IMR-90 (cell line): Measurements from ENCODE around the gene FGD5. TPM values are rescaled to one million over a fixed set of nuclear protein-coding genes. Genes with fewer than 3 reads are reported as not detected.

Experiments used
- ATAC-seq: fragments of 200-7000 bp; cut with Tn5 transposase; 2 replicates; pipeline ENCODE4 v1.9.1; 2020; ENCODE audit warnings: low read depth, mild to moderate bottlenecking, moderate library complexity
- BruUV-seq: library from RNA; stranded (reverse); fragments of 400-500 nt; replicated peaks from 2 replicates; lab custom pipeline; 2021; lab: Mats Ljungman, UMichigan
- CTCF ChIA-PET: fragments of 300-600 bp; formaldehyde crosslinking; extraction: SDS; loops from one replicate; lab custom pipeline; 2021; ENCODE audit warnings: antibody characterized with exemption; lab: Yijun Ruan, JAX
- POLR2A ChIA-PET: fragments of 300-600 bp; sonication (Branson Sonifier 250); formaldehyde crosslinking; loops from one replicate; lab custom pipeline; 2022; ENCODE audit warnings: antibody characterized with exemption; ENCODE audit not compliant: unreplicated experiment; lab: Charles Lee
- DNase-seq: peaks from one replicate; pipeline ENCODE4 v3.0.0; 2013
- H2AFZ ChIP-seq: replicated peaks from 2 replicates; pipeline ENCODE3; 2013; ENCODE audit warnings: low read length, mild to moderate bottlenecking; ENCODE audit not compliant: poor library complexity
- H2AK5ac ChIP-seq: 2 replicates; pipeline ENCODE4 v1.6.1; 2013; ENCODE audit warnings: low read depth, low read length, inconsistent platforms
- H2AK9ac ChIP-seq: replicated peaks from 2 replicates; pipeline ENCODE3; 2013; ENCODE audit warnings: mild to moderate bottlenecking, low read depth, low read length, moderate library complexity; ENCODE audit not compliant: poor library complexity
- H2BK120ac ChIP-seq: 2 replicates; pipeline ENCODE4 v1.6.1; 2013; ENCODE audit warnings: low read depth, low read length, inconsistent platforms
- H2BK15ac ChIP-seq: 3 replicates; pipeline ENCODE4 v1.6.1; 2013; ENCODE audit warnings: low read depth, low read length, inconsistent platforms
- H2BK20ac ChIP-seq: 2 replicates; pipeline ENCODE4 v1.6.1; 2013; ENCODE audit warnings: low read depth, mild to moderate bottlenecking, inconsistent platforms, low read length, moderate library complexity
- H2BK5ac ChIP-seq: 2 replicates; pipeline ENCODE4 v1.6.1; 2013; ENCODE audit warnings: mild to moderate bottlenecking, low read depth, low read length, inconsistent platforms; ENCODE audit not compliant: poor library complexity, severe bottlenecking
- H3K14ac ChIP-seq: replicated peaks from 2 replicates; pipeline ENCODE4 v1.6.1; 2013; ENCODE audit warnings: low read depth, low read length, inconsistent platforms
- H3K18ac ChIP-seq: 2 replicates; pipeline ENCODE4 v1.6.1; 2013; ENCODE audit warnings: low read depth, low read length, control low read depth
- H3K23ac ChIP-seq: 2 replicates; pipeline ENCODE4 v1.6.1; 2013; ENCODE audit warnings: low read depth, low read length, inconsistent platforms
- H3K27ac ChIP-seq: 2 replicates; pipeline ENCODE4 v1.5.1; 2013; ENCODE audit warnings: mild to moderate bottlenecking, control low read depth, low read length; ENCODE audit not compliant: insufficient read depth
- H3K27me3 ChIP-seq: 2 replicates; pipeline ENCODE4 v1.6.1; 2013; ENCODE audit warnings: low read length; ENCODE audit not compliant: control insufficient read depth, insufficient read depth
- H3K36me3 ChIP-seq: 2 replicates; pipeline ENCODE4 v1.6.1; 2013; ENCODE audit warnings: low read length, mixed read lengths; ENCODE audit not compliant: control insufficient read depth, insufficient read depth
- H3K4ac ChIP-seq: 2 replicates; pipeline ENCODE4 v1.6.1; 2013; ENCODE audit warnings: low read depth, low read length, inconsistent platforms
- H3K4me1 ChIP-seq: 2 replicates; pipeline ENCODE4 v1.6.1; 2013; ENCODE audit warnings: low read length, mixed read lengths; ENCODE audit not compliant: control insufficient read depth, insufficient read depth
- H3K4me2 ChIP-seq: 2 replicates; pipeline ENCODE4 v1.6.1; 2013; ENCODE audit warnings: low read depth, mild to moderate bottlenecking, control low read depth, low read length, moderate library complexity
- H3K4me3 ChIP-seq: 2 replicates; pipeline ENCODE4 v1.5.1; 2013; ENCODE audit warnings: low read depth, mild to moderate bottlenecking, control low read depth, low read length, moderate library complexity; ENCODE audit not compliant: insufficient read depth
- H3K56ac ChIP-seq: 2 replicates; pipeline ENCODE4 v1.6.1; 2013; ENCODE audit warnings: low read length, inconsistent platforms; ENCODE audit not compliant: insufficient read depth; ENCODE audit errors: extremely low read depth
- H3K79me1 ChIP-seq, 2 experiments: 2 replicates each; pipeline ENCODE4 v1.6.1; 2013; ENCODE audit warnings: low read length in 2 of 2, inconsistent platforms in 1 of 2, low read depth in 1 of 2
- H3K9ac ChIP-seq: 2 replicates; pipeline ENCODE4 v1.6.1; 2013; ENCODE audit warnings: low read depth, low read length, control low read depth
- H3K9me1 ChIP-seq: 2 replicates; pipeline ENCODE4 v1.6.1; 2013; ENCODE audit warnings: low read length, inconsistent platforms; ENCODE audit not compliant: insufficient read depth
- H3K9me3 ChIP-seq: 2 replicates; pipeline ENCODE4 v1.6.1; 2013; ENCODE audit warnings: low read length; ENCODE audit not compliant: control insufficient read depth, insufficient read depth
- H4K20me1 ChIP-seq: 2 replicates; pipeline ENCODE4 v1.6.1; 2013; ENCODE audit warnings: low read length, inconsistent platforms; ENCODE audit not compliant: insufficient read depth
- H4K5ac ChIP-seq: 2 replicates; pipeline ENCODE4 v1.6.1; 2013; ENCODE audit warnings: mild to moderate bottlenecking, low read depth, low read length, control low read depth
- H4K8ac ChIP-seq, 2 experiments: 2 replicates each; pipeline ENCODE4 v1.6.1; 2013; ENCODE audit warnings: low read depth in 2 of 2, low read length in 2 of 2, control low read depth in 1 of 2, inconsistent platforms in 1 of 2
- H4K91ac ChIP-seq: 2 replicates; pipeline ENCODE4 v1.6.1; 2013; ENCODE audit warnings: low read depth, low read length, inconsistent platforms; ENCODE audit not compliant: insufficient read depth
- CEBPB ChIP-seq: IDR thresholded peaks from 2 replicates; pipeline ENCODE4 v1.6.1; 2012; ENCODE audit warnings: low read depth, low read length, improper control_type of control experiment
- FOS ChIP-seq: fragments of 150-350 bp; IDR thresholded peaks from 2 replicates; pipeline ENCODE4 v1.6.1; 2016; ENCODE audit warnings: low read depth, low read length
- POLR2A ChIP-seq: IDR thresholded peaks from 2 replicates; pipeline ENCODE4 v1.6.1; 2012; ENCODE audit warnings: mild to moderate bottlenecking, low read depth, low read length
- WGBS, 2 experiments: methylation state at CpG; one replicate each; pipeline versions ENCODE4 v1.1.5 to v1.1.7; 2013; ENCODE audit warnings: missing lambda C conversion rate in 2 of 2; ENCODE audit not compliant: insufficient read length in 1 of 2; ENCODE audit errors: extremely low coverage in 2 of 2; 5-methylcytosine and 5-hydroxymethylcytosine counted together
- dilution Hi-C: fragments of 300-500 bp; cut with HindIII; formaldehyde crosslinking; loops from one replicate; pipeline ENCODE4 v1.14.3; 2018; ENCODE audit warnings: low sequenced_read_pairs; ENCODE audit not compliant: unreplicated experiment
- in situ Hi-C: fragments of 300-500 bp; cut with MboI; formaldehyde crosslinking; loops from 3 replicates; pipeline ENCODE4 v1.14.3; 2019; ENCODE audit warnings: low sequenced_read_pairs, inconsistent platforms, mixed read lengths
- intact Hi-C: fragments of 100-400 bp; cut with micrococcal nuclease; formaldehyde crosslinking; loops from 2 replicates; pipeline ENCODE4 v1.10.0; 2022
- polyA plus RNA-seq, 3 experiments: library from polyadenylated mRNA; depleted of rRNA; stranded (reverse); fragments of >200 nt; gene quantifications; 2 replicates each; pipeline ENCODE4 v1.2.3, GENCODE V29; 2012; ENCODE audit warnings: low replicate concordance in 1 of 3
- total RNA-seq: library from RNA; depleted of rRNA; stranded (reverse); fragments of >200 nt; gene quantifications from 2 replicates; pipeline ENCODE4 v1.2.3, GENCODE V29; 2012

FGD5 gene
- total and polyA plus RNA-seq, 2 of the 4 experiments (the other 2 are of a cell fraction): not detected

DNA sequence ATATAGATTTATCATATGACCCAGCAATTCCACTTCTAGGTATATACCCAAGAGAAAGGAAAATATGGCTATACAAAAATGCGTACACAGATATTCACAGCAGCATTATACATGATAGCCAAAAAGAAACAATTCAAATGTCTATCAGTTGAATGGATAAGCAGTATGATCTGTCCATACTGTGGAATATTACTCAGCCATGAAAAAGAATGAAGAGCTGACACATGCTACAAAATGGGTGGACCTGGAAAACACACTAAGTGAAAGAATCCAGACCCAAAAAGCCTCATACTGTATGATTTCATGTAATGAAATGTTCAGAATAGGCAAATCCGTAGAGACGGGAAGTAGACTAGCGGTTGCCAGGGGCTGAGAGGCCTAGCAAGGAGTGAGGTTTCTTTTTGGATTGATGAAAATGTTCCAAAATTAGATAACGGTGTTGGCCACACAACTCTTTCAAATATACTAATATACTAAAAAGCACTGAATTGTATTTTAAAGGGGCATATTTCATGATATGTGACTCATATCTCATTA, 33.4 kb downstream of the FGD5 start:
- H3K56ac ChIP-seq: no peak overlapping the region
- dilution Hi-C loops: no loop called here
- no peaks in the 10 kb centered on the region for H3K36me3 ChIP-seq
- H2AK9ac ChIP-seq: no peak overlapping the region
- ChIA-PET CTCF (no interaction called here), POLR2A (no interaction called here)
- intact Hi-C loops: no loop called here
- TF ChIP-seq POLR2A (no peak), FOS (no peak), CEBPB (no peak)
- DNase-seq (no peak), ATAC-seq (no peak)
- H3K4me1 ChIP-seq: no peaks in the 10 kb centered on the region
- no peak overlapping the region for H3K4me3 ChIP-seq
- H2BK120ac ChIP-seq: no peak overlapping the region
- no peak overlapping the region for H2BK20ac ChIP-seq
- H3K9ac ChIP-seq: no peak overlapping the region
- no peak overlapping the region for H4K8ac ChIP-seq
- H4K91ac ChIP-seq: no peak overlapping the region
- no peaks in the 10 kb centered on the region for H4K20me1 ChIP-seq
- no peak overlapping the region for H4K5ac ChIP-seq
- H3K9me1 ChIP-seq: no peaks in the 10 kb centered on the region
- H3K18ac ChIP-seq: no peak overlapping the region
- H3K27ac ChIP-seq: no peak overlapping the region
- H3K79me1 ChIP-seq: no peaks in the 10 kb centered on the region
- in situ Hi-C loops: no loop called here
- no peak overlapping the region for H3K23ac ChIP-seq
- H3K9me3 ChIP-seq: no peaks in the 10 kb centered on the region
- peaks cover 12% of the 10 kb centered on the region for H3K27me3 ChIP-seq
- H3K4me2 ChIP-seq: no peak overlapping the region
- H2BK5ac ChIP-seq: no peak overlapping the region
- H3K4ac ChIP-seq: no peak overlapping the region
- no peak overlapping the region for H2AFZ ChIP-seq
- H2AK5ac ChIP-seq: no peak overlapping the region
- WGBS, 2 experiments: no CpG with 5 or more reads among the region's 5 CpGs
- no TSS peak for BruUV-seq
- H2BK15ac ChIP-seq: no peak overlapping the region
- H3K14ac ChIP-seq: no peak overlapping the region
